GOT3 (cell line): ENCODE measurements around the gene CAMK2N1.

Experiments
- DNase-seq: peaks from one replicate; lab custom pipeline; 2025; ENCODE audit warnings: mixed read lengths; lab: John Stamatoyannopoulos, UW

The CAMK2N1 gene

DNA sequence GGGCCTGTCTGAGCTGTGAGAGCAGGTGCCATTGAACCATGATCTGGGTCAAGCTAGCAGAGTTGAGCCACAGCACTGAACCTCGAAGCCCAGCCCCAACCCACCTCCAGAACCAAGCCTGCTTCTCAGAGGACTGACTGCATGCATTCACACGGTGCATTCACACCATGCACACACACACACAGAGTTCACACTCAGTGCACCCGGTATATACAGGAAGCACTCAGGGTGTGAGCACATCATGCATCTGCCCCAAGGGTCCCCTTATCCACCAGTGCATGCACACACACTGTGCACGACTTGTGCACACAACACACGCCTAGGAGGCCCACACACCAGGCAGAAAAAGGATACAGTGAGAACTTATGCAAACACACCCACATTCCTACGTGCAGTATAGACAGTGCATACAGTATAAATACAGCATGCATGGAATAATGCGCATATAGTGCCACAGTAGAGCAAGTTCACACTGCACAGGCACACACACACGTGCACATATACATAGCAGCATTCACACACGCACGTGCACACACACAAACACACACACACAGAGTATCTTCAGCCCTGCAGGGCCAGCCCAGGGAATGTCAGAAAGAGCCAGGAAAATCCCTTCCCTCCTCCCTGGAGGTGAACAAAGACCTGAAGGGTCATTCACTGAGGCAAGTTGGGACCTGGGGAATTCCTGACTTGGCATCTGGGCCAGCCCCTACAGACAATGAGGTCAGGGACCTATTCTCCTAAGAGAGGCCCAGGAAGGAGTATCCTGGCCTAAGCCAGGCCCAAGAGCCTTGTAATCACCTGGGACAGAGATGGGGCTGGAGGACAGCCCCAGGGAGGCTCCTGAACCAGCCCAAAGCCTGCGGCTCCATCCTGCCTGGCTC, 42.1 kb downstream of the CAMK2N1 start:
- no peak for DNase-seq

DNA sequence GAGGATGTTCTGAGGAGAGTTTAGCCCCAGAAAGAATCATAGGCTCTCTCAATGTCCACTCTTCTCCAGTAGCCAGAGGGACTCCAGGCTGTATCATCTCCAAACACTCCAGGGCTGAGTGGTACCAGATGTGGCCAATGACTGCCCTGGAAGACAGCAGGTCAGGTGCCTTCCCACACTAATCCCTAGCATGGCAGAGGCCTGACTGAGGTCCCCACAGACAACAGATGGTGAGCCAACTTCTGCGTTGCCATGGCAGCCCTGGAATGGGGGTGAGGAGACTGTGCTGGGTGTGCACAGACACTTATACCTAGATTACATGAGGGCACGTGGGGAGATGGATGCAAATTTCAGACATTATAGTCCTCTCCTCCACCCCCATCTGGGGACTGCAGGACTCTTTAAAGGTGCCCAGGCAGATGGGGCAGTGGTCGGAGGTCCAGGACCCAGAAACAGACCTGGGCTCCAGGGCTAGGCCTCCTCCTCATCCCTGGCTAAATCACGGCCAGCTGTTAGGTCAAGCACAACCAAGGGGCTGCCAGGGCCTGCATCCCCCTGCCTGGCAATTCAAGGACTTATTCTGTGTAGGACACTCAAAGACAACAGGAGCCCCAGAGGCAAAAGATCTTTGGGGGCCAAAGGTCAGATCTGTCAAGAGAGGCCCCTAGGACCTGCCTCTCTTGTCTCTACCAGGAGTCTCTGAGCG, 42.9 kb downstream of the CAMK2N1 start:
- no peak for DNase-seq

DNA sequence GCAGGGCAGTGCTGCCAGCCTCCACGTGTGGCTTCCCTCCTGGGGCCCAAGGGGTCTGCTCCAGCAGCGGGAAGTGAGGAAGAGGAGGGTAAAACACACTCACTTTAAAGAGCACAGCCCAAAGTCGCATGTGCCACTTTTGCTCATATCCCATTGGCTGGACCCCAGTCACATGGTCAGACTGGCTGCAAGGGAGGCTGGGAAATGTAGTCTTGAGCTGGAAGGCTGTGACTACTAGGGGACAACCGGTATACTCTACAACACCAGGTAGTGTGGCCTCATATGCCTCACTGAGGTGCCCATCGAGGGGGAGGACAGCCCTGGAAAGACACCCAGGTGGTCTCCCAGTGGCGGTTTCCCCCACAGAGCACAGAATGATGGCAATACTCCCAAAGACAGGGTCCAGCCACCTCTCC, 45.2 kb downstream of the CAMK2N1 start:
- no peak for DNase-seq

DNA sequence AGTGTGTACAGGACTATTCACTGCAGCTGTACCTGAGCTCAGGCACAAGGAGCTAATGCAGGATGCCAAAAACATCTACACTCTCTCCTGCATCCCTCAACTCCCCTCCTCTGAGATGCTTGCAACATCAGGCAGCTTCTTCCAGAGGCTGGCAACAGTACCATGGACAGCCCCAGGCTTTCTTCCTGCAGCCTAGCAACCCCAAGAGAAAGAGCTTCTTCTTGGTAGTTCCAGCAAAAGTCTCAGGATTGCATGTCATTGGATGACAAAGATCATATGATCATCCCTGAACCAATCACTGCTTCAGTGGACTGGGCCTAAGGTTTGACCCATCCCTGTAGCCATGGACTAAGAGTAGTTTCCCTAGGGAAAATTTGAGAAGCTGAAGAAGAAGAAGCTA, 46.7 kb downstream of the CAMK2N1 start:
- DNase-seq: no peak

DNA sequence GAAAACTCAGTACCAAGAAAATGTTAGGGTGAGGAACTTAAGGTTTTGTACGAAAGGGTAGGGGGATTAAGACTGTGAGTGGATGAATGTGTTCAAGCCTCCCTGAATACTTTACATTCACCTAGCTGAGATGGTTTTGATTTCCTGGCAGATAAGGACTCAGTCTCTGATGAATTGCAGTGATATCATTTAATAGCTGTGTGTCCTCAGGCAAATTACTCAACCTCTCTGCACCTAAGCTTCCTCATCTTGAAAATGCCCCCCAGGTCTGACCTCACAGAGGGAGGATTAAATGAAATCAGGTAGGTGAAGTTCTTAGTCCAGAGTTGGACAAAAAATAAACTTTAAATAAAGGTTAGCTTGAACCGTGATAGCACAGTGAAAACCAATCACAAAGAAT, 48.4 kb downstream of the CAMK2N1 start:
- DNase-seq: no peak

DNA sequence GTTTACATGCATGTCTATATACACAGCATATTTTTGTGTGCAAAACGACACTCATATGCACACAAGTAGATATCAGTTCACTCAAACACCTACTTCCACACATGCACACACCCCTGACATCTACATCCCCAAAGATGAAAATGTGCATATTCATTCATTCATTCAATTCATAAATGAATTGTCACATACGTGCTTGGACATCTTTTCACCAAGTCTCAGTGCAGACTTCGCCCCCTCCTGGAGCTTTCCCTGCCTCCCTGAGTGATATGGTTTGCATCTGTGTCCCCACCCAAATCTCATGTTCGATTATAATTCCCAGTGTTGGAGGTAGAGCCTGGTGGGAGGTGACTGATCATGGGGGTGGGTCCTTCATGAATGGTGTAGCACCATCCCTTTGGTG, 53.1 kb downstream of the CAMK2N1 start:
- DNase-seq: no peak
